AG04449 (cell line): ENCODE data around the gene IQSEC1.

Source experiments
- CTCF ChIA-PET: fragments of 350-600 bp; formaldehyde crosslinking; extraction: SDS; loops from one replicate; lab custom pipeline; 2021; ENCODE audit warnings: antibody characterized with exemption; lab: Yijun Ruan, JAX
- POLR2A ChIA-PET: fragments of 400-600, 350-600 bp; formaldehyde crosslinking; extraction: SDS; loops from one replicate; lab custom pipeline; 2020; ENCODE audit warnings: antibody characterized with exemption, inconsistent platforms; lab: Yijun Ruan, JAX
- DNase-seq: peaks from one replicate; pipeline ENCODE4 v3.0.0-alpha.2; 2010; ENCODE audit warnings: low read depth, low spot score
- H3K4me3 ChIP-seq: 2 replicates; pipeline ENCODE4 v1.5.1; 2011; ENCODE audit warnings: low read depth, mild to moderate bottlenecking, control low read depth, low read length
- TF ChIP-seq, protein P1 (sequence below): IDR thresholded peaks from one replicate; pipeline ENCODE4 v1.5.1; 2011; ENCODE audit warnings: mild to moderate bottlenecking, moderate library complexity, low read length, control low read depth, inconsistent platforms; ENCODE audit not compliant: insufficient read depth; ENCODE audit errors: missing control alignments

The IQSEC1 gene

DNA sequence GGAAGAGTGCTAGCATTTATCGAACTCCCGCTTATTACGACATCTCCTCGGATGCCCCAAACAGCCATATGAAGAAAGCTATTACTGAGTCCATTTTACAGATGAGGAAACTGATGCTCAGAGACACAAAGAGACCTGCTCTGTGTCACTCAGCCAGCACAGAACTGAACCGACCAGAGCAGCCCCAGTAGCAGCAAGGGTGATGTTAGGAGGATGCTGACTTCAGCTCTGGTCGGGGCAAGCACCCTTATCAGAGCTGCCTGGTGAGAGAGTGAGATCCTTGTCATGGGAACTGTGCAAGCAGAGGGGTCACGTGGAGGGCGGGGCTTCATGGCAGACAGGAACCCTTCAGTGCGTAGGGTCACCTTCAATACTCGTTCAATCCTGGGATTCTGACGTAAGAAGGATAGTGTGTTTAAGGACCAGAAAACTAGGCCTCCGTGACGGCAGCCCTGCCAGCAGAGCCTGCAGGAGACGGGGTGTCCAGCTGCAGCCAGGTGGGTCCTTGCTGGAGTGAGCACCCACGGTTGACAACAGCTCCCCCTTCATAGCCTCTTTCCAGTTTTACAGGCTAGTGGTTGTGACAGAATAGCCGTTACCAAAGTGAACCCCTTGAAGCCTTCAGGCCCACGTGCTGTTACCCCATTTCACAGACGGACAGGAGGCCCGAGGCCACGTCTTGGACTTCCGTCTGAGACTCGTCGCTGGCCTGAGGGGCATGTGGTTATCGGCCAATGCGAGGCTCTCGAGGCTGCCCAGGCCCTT is 12.0 kb upstream of the IQSEC1 start:
- POLR2A ChIA-PET = interaction anchor here (0.7 kb wide), 1 partner anchor 95 kb away, joined by 3 read pairs; no protein-coding TSS in a partner anchor
- DNase-seq = no peak
- H3K4me3 ChIP-seq = no peak overlapping the region
- CTCF ChIA-PET = interaction anchor here (0.9 to 1.0 kb wide), 2 partner anchors 47 to 367 kb away, joined by 3 read pairs; no protein-coding TSS in a partner anchor
- TF ChIP-seq, protein P1, sequence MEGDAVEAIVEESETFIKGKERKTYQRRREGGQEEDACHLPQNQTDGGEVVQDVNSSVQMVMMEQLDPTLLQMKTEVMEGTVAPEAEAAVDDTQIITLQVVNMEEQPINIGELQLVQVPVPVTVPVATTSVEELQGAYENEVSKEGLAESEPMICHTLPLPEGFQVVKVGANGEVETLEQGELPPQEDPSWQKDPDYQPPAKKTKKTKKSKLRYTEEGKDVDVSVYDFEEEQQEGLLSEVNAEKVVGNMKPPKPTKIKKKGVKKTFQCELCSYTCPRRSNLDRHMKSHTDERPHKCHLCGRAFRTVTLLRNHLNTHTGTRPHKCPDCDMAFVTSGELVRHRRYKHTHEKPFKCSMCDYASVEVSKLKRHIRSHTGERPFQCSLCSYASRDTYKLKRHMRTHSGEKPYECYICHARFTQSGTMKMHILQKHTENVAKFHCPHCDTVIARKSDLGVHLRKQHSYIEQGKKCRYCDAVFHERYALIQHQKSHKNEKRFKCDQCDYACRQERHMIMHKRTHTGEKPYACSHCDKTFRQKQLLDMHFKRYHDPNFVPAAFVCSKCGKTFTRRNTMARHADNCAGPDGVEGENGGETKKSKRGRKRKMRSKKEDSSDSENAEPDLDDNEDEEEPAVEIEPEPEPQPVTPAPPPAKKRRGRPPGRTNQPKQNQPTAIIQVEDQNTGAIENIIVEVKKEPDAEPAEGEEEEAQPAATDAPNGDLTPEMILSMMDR = no peak

DNA sequence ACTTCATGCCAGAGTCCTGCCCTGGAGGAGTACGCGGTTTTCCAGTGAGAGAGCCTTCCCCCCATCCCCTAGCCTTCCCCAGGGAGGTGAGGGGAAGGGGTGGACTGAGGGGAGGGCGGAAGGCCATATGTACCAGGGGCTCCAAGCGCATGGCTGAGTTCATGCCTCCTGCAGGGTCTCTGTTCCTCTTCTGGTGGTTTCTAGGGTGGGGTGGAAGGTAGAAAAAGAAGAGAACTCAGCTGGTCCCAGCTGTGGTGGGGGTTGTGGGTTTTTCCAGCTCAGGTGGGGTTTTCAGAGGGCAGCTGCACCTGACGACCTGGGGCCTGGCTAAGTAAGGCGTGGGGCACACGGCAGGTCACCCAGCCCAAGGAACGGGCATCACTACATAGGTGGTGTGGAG is 10.7 kb upstream of the IQSEC1 start:
- DNase-seq = no peak
- TF ChIP-seq, protein P1 = no peak
- H3K4me3 ChIP-seq = no peak overlapping the region
- ChIA-PET POLR2A (no interaction called here), CTCF (interaction anchor here (0.9 to 1.4 kb wide), 2 partner anchors 9 to 10 kb away, joined by 3 to 9 read pairs; no protein-coding TSS in a partner anchor)

DNA sequence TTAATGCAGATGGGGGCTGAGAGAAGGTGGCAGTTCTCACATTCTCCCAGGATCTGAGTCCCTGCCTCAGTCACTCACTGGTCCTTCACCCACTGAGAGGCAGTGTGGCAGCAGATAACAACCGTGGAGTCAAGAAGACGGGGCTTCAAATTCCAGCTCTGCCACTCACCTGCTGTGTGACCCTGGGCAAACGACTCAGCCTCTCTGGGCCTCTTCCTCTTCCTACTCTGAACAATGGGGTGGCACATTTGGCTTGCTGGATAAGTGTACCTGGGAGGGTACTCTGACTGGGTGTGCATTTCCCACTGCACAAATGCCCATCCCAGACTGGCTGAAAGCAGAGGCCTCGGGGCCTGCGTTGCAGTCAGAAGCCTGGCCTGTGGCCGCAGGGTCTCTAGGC is 10.0 kb upstream of the IQSEC1 start:
- H3K4me3 ChIP-seq = no peak overlapping the region

DNA sequence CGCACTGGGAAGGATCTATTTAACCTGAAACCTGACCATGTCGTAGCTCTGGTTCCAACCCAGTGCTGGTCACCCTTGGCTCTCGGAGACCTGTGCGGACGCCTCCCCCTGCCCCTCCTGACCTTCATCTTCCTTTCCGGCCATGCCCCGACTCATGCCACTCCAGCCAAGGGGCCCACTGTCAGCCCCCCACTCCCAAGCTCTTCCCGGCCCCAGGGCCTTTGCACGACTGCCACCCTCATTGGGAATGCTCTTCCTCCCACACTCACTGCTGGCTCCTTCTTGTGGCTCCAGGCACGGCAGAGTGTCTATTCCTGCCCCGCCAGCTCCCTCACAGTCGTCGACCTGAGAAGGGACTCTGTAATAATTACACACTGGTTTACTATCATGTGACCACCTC is 9.4 kb upstream of the IQSEC1 start:
- CTCF ChIA-PET = interaction anchor here (0.9 to 1.9 kb wide), 5 partner anchors 9 to 575 kb away, joined by 3 to 11 read pairs (median 4); no protein-coding TSS in a partner anchor
- H3K4me3 ChIP-seq = no peak overlapping the region
- POLR2A ChIA-PET = no interaction called here
- TF ChIP-seq, protein P1 = no peak
- no peak for DNase-seq

More for the DNA sequence above, 10.0 kb upstream of the IQSEC1 start:
- no peak for DNase-seq
- ChIA-PET CTCF (interaction anchor here (1.4 to 1.9 kb wide), 2 partner anchors 8 to 10 kb away, joined by 9 to 11 read pairs; no protein-coding TSS in a partner anchor), POLR2A (no interaction called here)
- TF ChIP-seq, protein P1 = no peak

DNA sequence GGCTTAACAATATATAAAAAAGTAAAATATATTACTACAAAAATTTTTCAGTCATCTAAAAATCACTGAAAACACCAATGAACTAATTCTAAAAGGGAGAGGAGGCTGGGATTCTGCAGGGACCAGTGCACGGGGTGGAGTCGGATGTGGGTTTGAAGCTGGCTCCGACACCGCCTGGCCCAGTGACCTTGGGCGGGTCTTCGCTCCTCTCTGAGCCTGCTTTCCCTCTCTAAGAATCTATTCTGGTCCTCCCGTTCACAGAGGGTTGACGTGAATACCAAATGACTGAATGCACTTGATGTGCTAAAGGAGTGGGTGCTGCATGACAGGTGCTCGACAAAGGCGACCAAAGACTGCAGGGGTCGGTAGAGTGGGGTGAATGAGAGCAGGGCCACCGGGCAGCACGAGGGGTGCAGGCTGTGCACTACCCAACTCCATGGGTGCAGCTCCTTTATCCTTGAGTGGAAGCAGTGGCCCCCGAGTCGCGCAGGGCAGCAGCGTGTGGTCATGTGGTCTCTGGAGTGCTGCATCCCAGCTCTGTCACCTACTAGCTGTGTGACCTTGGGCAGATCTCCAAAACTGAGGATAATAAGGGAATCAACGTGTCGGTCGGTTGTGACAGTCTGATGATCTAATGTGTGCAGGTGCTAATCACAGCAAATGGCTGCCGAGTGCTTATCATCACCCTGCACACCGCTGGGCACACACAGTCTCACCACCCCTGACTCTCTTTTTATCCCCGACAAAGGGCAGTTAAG is 8.6 kb upstream of the IQSEC1 start:
- ChIA-PET CTCF (interaction anchor here (0.9 to 1.9 kb wide), 7 partner anchors 10 to 576 kb away, joined by 3 to 13 read pairs (median 4); no protein-coding TSS in a partner anchor), POLR2A (no interaction called here)
- DNase-seq = no peak
- TF ChIP-seq, protein P1 = no peak
- no peak overlapping the region for H3K4me3 ChIP-seq
